GM12891 (cell line): ENCODE measurements around the gene CMSS1.

Source experiments
- POLR2A ChIP-seq: IDR thresholded peaks from 2 replicates; pipeline ENCODE4 v1.6.1; 2011; ENCODE audit warnings: low read depth, low read length, control low read depth
- POLR2AphosphoS5 ChIP-seq: IDR thresholded peaks from 2 replicates; pipeline ENCODE4 v1.6.1; 2011; ENCODE audit warnings: low read depth, low read length, control low read depth
- SPI1 ChIP-seq: IDR thresholded peaks from 2 replicates; pipeline ENCODE4 v1.6.1; 2011; ENCODE audit warnings: low read depth, low read length, control low read depth
- TAF1 ChIP-seq: IDR thresholded peaks from 2 replicates; pipeline ENCODE4 v1.6.1; 2011; ENCODE audit warnings: low read depth, low read length, control low read depth

DNA sequence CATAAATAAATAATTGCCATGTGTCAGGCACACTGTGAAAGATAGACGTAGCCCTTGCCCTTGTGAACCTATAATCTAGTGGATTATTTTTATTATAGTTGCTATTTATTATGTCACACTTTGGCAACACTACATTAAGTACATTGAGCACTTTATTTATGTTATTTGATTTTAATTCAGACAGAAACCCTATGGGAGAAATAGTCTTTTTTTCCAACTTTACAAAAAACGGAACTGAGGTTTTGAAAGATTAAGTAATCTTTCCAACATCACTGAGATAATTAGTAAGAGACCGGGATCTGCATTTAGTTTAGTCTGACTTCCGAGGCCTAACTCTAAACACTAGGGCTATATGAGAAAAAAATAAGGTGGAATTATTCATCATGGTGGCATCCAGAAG lies 299.4 kb downstream of the CMSS1 start:
- no peak for TF ChIP-seq POLR2A
- no peak for TF ChIP-seq POLR2AphosphoS5
- no peak for TF ChIP-seq TAF1
- TF ChIP-seq SPI1, result no peak
